ENCODE data around the gene LACTB. TPM values are rescaled to one million over a fixed set of nuclear protein-coding genes. Genes with fewer than 3 reads are reported as not detected.

LACTB gene
- total RNA-seq, 1 experiment from 2014 or later: 17.2 TPM

DNA sequence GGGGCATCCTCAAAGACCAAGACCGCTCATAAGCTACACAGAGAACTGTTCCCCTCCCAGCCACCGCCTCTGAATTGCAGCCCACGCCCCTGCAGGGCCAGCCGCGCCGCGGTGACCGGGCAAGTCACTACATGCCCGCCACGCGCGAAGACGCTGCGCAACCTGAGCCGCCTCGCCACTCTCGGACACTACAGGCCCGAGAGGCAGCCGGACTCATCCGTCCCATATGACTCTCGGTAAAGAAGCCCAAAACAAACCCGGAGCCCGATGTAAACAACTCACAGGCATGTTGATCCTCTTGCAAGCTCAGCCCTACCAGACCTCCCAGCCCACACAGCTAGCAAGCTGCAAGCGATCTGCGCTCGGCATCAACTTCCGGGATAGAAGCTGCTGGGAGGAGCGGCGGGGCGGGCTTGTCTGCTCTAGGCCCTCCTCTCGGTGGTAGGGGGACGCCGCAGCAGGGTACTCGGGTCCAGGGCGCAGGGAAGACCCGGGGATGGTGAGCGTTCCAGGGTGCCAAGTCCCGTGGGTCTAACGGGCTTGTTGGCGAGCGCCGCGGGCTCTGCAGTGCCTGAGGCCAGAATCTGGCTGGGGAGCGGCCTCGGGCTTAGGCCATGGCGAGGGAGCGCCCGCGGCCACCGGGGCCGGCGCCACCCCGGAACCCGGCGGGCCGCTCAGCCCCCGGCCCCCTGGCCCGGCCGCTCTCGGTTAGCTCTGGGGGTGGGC is 35.6 kb downstream of the LACTB start, which contains the start of gene RPS27L (continued):
- TF ChIP-seq NR2C2 (CRISPR knock-in tag; IDR thresholded peaks at IDR 0.05) (no peak), CBFB (CRISPR knock-in tag; IDR thresholded peaks at IDR 0.05; ENCODE audit: low read depth) (0 out of 2 replicates have a peak, but pooled peaks have one; percentile 75), TP53 (CRISPR knock-in tag; IDR thresholded peaks at IDR 0.05) (peak; percentile 99), NFYB (CRISPR knock-in tag; conservative IDR thresholded peaks at IDR 0.05; ENCODE audit: low read depth) (no peak), ZNF396 (CRISPR knock-in tag; IDR thresholded peaks at IDR 0.05; ENCODE audit: borderline replicate concordance) (no peak), ELF4 (CRISPR knock-in tag; IDR thresholded peaks at IDR 0.05; ENCODE audit: low read depth) (no peak), ZNF121 (CRISPR knock-in tag; IDR thresholded peaks at IDR 0.05) (peak; percentile 75), EMX1 (CRISPR knock-in tag; IDR thresholded peaks at IDR 0.05) (no peak), ZNF138 (CRISPR knock-in tag; conservative IDR thresholded peaks at IDR 0.05) (no peak), SP1 (CRISPR knock-in tag; conservative IDR thresholded peaks at IDR 0.05) (peak; percentile 76), JUN (CRISPR knock-in tag; IDR thresholded peaks at IDR 0.05) (no peak), ZNF317 (CRISPR knock-in tag; IDR thresholded peaks at IDR 0.05; ENCODE audit: borderline replicate concordance, low read depth) (no peak), ZNF263 (CRISPR knock-in tag; IDR thresholded peaks at IDR 0.05; ENCODE audit: low read depth) (no peak), TEAD4 (CRISPR knock-in tag; IDR thresholded peaks at IDR 0.05) (no peak), CREB1 (CRISPR knock-in tag; IDR thresholded peaks at IDR 0.05) (no peak; the same call in 1 of the 2 replicates)
- TF ChIP-seq, protein P1, sequence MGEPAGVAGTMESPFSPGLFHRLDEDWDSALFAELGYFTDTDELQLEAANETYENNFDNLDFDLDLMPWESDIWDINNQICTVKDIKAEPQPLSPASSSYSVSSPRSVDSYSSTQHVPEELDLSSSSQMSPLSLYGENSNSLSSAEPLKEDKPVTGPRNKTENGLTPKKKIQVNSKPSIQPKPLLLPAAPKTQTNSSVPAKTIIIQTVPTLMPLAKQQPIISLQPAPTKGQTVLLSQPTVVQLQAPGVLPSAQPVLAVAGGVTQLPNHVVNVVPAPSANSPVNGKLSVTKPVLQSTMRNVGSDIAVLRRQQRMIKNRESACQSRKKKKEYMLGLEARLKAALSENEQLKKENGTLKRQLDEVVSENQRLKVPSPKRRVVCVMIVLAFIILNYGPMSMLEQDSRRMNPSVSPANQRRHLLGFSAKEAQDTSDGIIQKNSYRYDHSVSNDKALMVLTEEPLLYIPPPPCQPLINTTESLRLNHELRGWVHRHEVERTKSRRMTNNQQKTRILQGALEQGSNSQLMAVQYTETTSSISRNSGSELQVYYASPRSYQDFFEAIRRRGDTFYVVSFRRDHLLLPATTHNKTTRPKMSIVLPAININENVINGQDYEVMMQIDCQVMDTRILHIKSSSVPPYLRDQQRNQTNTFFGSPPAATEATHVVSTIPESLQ (CRISPR knock-in tag; IDR thresholded peaks at IDR 0.05): no peak
- TF ChIP-seq, protein P2, sequence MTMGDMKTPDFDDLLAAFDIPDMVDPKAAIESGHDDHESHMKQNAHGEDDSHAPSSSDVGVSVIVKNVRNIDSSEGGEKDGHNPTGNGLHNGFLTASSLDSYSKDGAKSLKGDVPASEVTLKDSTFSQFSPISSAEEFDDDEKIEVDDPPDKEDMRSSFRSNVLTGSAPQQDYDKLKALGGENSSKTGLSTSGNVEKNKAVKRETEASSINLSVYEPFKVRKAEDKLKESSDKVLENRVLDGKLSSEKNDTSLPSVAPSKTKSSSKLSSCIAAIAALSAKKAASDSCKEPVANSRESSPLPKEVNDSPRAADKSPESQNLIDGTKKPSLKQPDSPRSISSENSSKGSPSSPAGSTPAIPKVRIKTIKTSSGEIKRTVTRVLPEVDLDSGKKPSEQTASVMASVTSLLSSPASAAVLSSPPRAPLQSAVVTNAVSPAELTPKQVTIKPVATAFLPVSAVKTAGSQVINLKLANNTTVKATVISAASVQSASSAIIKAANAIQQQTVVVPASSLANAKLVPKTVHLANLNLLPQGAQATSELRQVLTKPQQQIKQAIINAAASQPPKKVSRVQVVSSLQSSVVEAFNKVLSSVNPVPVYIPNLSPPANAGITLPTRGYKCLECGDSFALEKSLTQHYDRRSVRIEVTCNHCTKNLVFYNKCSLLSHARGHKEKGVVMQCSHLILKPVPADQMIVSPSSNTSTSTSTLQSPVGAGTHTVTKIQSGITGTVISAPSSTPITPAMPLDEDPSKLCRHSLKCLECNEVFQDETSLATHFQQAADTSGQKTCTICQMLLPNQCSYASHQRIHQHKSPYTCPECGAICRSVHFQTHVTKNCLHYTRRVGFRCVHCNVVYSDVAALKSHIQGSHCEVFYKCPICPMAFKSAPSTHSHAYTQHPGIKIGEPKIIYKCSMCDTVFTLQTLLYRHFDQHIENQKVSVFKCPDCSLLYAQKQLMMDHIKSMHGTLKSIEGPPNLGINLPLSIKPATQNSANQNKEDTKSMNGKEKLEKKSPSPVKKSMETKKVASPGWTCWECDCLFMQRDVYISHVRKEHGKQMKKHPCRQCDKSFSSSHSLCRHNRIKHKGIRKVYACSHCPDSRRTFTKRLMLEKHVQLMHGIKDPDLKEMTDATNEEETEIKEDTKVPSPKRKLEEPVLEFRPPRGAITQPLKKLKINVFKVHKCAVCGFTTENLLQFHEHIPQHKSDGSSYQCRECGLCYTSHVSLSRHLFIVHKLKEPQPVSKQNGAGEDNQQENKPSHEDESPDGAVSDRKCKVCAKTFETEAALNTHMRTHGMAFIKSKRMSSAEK (CRISPR knock-in tag; IDR thresholded peaks at IDR 0.05; ENCODE audit: borderline replicate concordance): no peak
- TF ChIP-seq, protein P3, sequence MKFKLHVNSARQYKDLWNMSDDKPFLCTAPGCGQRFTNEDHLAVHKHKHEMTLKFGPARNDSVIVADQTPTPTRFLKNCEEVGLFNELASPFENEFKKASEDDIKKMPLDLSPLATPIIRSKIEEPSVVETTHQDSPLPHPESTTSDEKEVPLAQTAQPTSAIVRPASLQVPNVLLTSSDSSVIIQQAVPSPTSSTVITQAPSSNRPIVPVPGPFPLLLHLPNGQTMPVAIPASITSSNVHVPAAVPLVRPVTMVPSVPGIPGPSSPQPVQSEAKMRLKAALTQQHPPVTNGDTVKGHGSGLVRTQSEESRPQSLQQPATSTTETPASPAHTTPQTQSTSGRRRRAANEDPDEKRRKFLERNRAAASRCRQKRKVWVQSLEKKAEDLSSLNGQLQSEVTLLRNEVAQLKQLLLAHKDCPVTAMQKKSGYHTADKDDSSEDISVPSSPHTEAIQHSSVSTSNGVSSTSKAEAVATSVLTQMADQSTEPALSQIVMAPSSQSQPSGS (CRISPR knock-in tag; IDR thresholded peaks at IDR 0.05; ENCODE audit: borderline replicate concordance, low read depth): no peak
- TF ChIP-seq, protein P4, sequence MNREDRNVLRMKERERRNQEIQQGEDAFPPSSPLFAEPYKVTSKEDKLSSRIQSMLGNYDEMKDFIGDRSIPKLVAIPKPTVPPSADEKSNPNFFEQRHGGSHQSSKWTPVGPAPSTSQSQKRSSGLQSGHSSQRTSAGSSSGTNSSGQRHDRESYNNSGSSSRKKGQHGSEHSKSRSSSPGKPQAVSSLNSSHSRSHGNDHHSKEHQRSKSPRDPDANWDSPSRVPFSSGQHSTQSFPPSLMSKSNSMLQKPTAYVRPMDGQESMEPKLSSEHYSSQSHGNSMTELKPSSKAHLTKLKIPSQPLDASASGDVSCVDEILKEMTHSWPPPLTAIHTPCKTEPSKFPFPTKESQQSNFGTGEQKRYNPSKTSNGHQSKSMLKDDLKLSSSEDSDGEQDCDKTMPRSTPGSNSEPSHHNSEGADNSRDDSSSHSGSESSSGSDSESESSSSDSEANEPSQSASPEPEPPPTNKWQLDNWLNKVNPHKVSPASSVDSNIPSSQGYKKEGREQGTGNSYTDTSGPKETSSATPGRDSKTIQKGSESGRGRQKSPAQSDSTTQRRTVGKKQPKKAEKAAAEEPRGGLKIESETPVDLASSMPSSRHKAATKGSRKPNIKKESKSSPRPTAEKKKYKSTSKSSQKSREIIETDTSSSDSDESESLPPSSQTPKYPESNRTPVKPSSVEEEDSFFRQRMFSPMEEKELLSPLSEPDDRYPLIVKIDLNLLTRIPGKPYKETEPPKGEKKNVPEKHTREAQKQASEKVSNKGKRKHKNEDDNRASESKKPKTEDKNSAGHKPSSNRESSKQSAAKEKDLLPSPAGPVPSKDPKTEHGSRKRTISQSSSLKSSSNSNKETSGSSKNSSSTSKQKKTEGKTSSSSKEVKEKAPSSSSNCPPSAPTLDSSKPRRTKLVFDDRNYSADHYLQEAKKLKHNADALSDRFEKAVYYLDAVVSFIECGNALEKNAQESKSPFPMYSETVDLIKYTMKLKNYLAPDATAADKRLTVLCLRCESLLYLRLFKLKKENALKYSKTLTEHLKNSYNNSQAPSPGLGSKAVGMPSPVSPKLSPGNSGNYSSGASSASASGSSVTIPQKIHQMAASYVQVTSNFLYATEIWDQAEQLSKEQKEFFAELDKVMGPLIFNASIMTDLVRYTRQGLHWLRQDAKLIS (CRISPR knock-in tag; IDR thresholded peaks at IDR 0.05; ENCODE audit: borderline replicate concordance): 0 out of 2 replicates have a peak, but pooled peaks have one; percentile 43
- TF ChIP-seq, protein P5, sequence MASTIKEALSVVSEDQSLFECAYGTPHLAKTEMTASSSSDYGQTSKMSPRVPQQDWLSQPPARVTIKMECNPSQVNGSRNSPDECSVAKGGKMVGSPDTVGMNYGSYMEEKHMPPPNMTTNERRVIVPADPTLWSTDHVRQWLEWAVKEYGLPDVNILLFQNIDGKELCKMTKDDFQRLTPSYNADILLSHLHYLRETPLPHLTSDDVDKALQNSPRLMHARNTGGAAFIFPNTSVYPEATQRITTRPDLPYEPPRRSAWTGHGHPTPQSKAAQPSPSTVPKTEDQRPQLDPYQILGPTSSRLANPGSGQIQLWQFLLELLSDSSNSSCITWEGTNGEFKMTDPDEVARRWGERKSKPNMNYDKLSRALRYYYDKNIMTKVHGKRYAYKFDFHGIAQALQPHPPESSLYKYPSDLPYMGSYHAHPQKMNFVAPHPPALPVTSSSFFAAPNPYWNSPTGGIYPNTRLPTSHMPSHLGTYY (CRISPR knock-in tag; IDR thresholded peaks at IDR 0.05): no peak
- TF ChIP-seq, protein P6, sequence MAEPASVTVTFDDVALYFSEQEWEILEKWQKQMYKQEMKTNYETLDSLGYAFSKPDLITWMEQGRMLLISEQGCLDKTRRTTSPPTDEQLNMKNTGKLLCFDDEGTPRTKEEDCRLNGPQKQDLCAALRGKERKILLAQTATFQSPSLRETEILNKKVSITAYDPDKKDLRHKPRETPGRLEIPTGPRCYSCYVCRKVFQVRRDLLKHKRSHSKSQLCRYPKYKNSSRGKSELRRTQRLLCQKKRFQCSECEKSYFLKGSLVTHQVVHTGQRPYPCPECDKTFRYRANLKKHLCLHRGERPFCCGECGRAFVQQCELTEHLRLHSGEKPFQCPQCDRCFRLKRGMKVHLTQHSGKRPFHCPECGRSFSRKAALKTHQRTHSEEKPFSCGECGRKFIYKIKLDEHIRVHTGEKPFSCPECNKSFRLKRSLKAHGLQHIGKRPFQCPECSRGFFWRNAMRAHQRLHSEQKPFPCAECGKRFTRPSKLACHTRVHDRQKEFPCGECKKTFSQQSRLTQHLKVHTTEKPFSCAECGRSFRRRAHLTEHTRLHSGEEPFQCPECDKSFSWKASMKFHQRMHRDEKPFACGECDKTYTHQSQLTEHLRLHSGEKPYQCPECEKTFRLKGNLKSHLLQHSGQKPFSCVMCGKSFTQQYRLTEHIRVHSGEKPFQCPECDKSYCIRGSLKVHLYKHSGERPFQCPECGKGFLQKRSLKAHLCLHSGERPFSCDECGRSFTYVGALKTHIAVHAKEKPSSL (CRISPR knock-in tag; conservative IDR thresholded peaks at IDR 0.05): no peak
- TF ChIP-seq, protein P7, sequence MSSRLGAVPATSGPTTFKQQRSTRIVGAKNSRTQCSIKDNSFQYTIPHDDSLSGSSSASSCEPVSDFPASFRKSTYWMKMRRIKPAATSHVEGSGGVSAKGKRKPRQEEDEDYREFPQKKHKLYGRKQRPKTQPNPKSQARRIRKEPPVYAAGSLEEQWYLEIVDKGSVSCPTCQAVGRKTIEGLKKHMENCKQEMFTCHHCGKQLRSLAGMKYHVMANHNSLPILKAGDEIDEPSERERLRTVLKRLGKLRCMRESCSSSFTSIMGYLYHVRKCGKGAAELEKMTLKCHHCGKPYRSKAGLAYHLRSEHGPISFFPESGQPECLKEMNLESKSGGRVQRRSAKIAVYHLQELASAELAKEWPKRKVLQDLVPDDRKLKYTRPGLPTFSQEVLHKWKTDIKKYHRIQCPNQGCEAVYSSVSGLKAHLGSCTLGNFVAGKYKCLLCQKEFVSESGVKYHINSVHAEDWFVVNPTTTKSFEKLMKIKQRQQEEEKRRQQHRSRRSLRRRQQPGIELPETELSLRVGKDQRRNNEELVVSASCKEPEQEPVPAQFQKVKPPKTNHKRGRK (CRISPR knock-in tag; IDR thresholded peaks at IDR 0.05; ENCODE audit: borderline replicate concordance): no peak
